Ovary (tissue), 3 donors: ENCODE results near the gene APP.

Experiments
- CTCF ChIP-seq, 3 donors: fragments of 450-650 bp in 2 of 3; fragments of 200-600 bp in 1 of 3; IDR thresholded peaks; one replicate each; pipeline versions ENCODE4 v1.5.1 to v1.8.0; 2016 to 2022; ENCODE audit warnings: antibody characterized with exemption in 3 of 3, mild to moderate bottlenecking in 1 of 3
- POLR2A ChIP-seq: fragments of 450-650 bp; IDR thresholded peaks from one replicate; pipeline ENCODE4 v1.6.1; 2017; ENCODE audit warnings: antibody characterized with exemption, mild to moderate bottlenecking, moderate library complexity
- donor health status: DM: no; HTN: no; CAD: no.

DNA sequence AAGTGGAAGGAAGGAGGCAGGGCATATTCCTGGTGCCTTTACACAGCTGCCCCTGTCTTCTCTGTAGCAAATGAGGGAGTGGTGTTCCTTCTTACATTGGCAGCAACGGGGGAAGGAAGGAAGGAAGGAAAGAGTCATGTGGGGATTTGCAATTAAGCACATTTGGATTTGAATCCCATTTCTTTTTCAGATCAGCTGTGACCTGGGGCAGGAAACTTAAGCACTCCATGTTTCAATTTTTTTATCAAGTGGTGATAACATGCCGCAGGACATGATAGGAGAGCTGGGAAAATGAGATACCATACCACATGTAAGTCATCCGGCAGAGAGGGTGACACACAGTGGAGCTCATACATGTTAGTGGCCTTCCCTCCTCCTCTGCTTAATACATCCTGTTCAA lies 186.8 kb downstream of the APP start:
- TF ChIP-seq CTCF (IDR thresholded peaks at IDR 0.05) (no peak), POLR2A (no peak)
